MM.1S (cell line): ENCODE results near the gene SPAG16.

ENCODE experiments used
- CTCF ChIP-seq: fragments of 300-600 bp; sonication (generic); IDR thresholded peaks from 2 replicates; pipeline ENCODE4 v1.5.1; 2016; ENCODE audit warnings: antibody characterized with exemption, low read length, mixed read lengths
- EZH2 ChIP-seq: fragments of 300-600 bp; sonication (generic); optimal IDR thresholded peaks from 2 replicates; pipeline ENCODE3; 2017; ENCODE audit warnings: low read depth, mild to moderate bottlenecking, antibody characterized with exemption, low read length, mixed read lengths
- EZH2phosphoT487 ChIP-seq: fragments of 300-600 bp; sonication (generic); IDR thresholded peaks from 2 replicates; pipeline ENCODE4 v1.6.1; 2018; ENCODE audit warnings: antibody characterized with exemption, low read length

DNA sequence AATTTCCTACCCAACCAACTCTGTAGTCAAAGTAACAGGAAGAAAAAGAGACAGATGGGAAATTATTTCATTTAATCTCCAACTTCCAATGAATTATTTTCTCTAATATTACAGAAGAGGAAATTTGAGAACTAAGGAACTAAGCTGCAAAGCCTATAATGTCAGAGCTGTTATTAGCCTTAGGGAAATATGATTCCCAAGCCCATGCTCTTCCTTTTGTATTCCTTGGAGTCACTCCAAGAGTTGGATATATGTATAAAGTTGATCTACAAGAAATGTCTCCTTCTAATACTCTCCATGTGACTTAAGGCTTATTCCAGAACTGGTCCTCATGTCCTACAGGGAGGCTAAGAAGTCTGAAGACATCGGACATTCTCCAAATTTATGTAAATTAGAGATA, 1095.0 kb downstream of the SPAG16 start:
- TF ChIP-seq CTCF, result no peak
- no peak for TF ChIP-seq EZH2
- no peak for TF ChIP-seq EZH2phosphoT487
